Activated naive CD4-positive, alpha-beta T cell treated with anti-CD3 and anti-CD28 coated beads, Interleukin-2, amount 10 ng/mL, durations not matched to agents 7 days and 5 days (primary cell): Measurements from ENCODE around the gene CPA3.

ENCODE experiments used
- CTCF ChIA-PET: fragments of 350-600 bp; sonication (Branson Sonifier 250); formaldehyde crosslinking; loops from one replicate; lab custom pipeline; 2021; ENCODE audit warnings: antibody characterized with exemption; lab: Charles Lee
- DNase-seq: peaks from one replicate; pipeline ENCODE4 v3.0.0-alpha.2; 2020
- H3K27ac Mint-ChIP-seq: one replicate; pipeline ENCODE4 v1.8.0; 2021; ENCODE audit warnings: mild to moderate bottlenecking, moderate library complexity, mixed read lengths
- H3K27me3 Mint-ChIP-seq: one replicate; pipeline ENCODE4 v1.8.0; 2021; ENCODE audit warnings: mild to moderate bottlenecking, mixed read lengths
- H3K36me3 Mint-ChIP-seq: one replicate; pipeline ENCODE4 v1.8.0; 2021; ENCODE audit warnings: mixed read lengths
- H3K4me1 Mint-ChIP-seq: one replicate; pipeline ENCODE4 v1.8.0; 2021; ENCODE audit warnings: mixed read lengths
- H3K4me3 Mint-ChIP-seq: one replicate; pipeline ENCODE4 v1.8.0; 2021; ENCODE audit warnings: mild to moderate bottlenecking, moderate library complexity, mixed read lengths
- H3K9me3 Mint-ChIP-seq: one replicate; pipeline ENCODE4 v1.8.0; 2021; ENCODE audit warnings: mixed read lengths

CPA3 gene

GRCh38 chr3:148914936-148915690 lies 50.0 kb downstream of the CPA3 start:
- no peak overlapping the region for H3K4me3 Mint-ChIP-seq
- CTCF ChIA-PET: no interaction called here
- no peak overlapping the region for H3K27ac Mint-ChIP-seq

GRCh38 chr3:148916132-148916531 lies 51.0 kb downstream of the CPA3 start:
- no peak overlapping the region for H3K27ac Mint-ChIP-seq
- H3K9me3 Mint-ChIP-seq: no peaks in the 10 kb centered on the region
- CTCF ChIA-PET: no interaction called here
- no peaks in the 10 kb centered on the region for H3K36me3 Mint-ChIP-seq
- peaks cover 4% of the 10 kb centered on the region for H3K27me3 Mint-ChIP-seq
- no peaks in the 10 kb centered on the region for H3K4me1 Mint-ChIP-seq
- H3K4me3 Mint-ChIP-seq: no peak overlapping the region
- DNase-seq: no peak

More at GRCh38 chr3:148914936-148915690, 50.0 kb downstream of the CPA3 start:
- peaks cover 4% of the 10 kb centered on the region for H3K27me3 Mint-ChIP-seq
- H3K9me3 Mint-ChIP-seq: no peaks in the 10 kb centered on the region
- DNase-seq: no peak
- no peaks in the 10 kb centered on the region for H3K36me3 Mint-ChIP-seq
- H3K4me1 Mint-ChIP-seq: no peaks in the 10 kb centered on the region

- Mint-ChIP-seq H3K4me3 (no peak overlapping the region), H3K9me3 (no peaks in the 10 kb centered on the region), H3K36me3 (no peaks in the 10 kb centered on the region), H3K27ac (no peak overlapping the region), H3K4me1 (no peaks in the 10 kb centered on the region), H3K27me3 (no peaks in the 10 kb centered on the region)
- CTCF ChIA-PET: no interaction called here
- DNase-seq: no peak
Measured at GRCh38 chr3:148922467-148922866, 57.4 kb downstream of the CPA3 start.

- no peak overlapping the region for H3K4me3 Mint-ChIP-seq
- no peaks in the 10 kb centered on the region for H3K27me3 Mint-ChIP-seq
- H3K9me3 Mint-ChIP-seq: no peaks in the 10 kb centered on the region
- DNase-seq: no peak
- H3K36me3 Mint-ChIP-seq: no peaks in the 10 kb centered on the region
- CTCF ChIA-PET: no interaction called here
- no peak overlapping the region for H3K27ac Mint-ChIP-seq
- no peaks in the 10 kb centered on the region for H3K4me1 Mint-ChIP-seq
Measured at GRCh38 chr3:148923592-148923991, 58.5 kb downstream of the CPA3 start.

- Mint-ChIP-seq H3K4me1 (no peaks in the 10 kb centered on the region), H3K4me3 (no peak overlapping the region), H3K27me3 (no peaks in the 10 kb centered on the region), H3K27ac (no peak overlapping the region), H3K36me3 (no peaks in the 10 kb centered on the region), H3K9me3 (no peaks in the 10 kb centered on the region)
- CTCF ChIA-PET: no interaction called here
- DNase-seq: no peak
Measured at GRCh38 chr3:148924562-148924961, 59.5 kb downstream of the CPA3 start.

- Mint-ChIP-seq H3K9me3 (no peaks in the 10 kb centered on the region), H3K27ac (no peak overlapping the region), H3K27me3 (no peaks in the 10 kb centered on the region), H3K4me1 (no peaks in the 10 kb centered on the region), H3K36me3 (no peaks in the 10 kb centered on the region), H3K4me3 (no peak overlapping the region)
- CTCF ChIA-PET: no interaction called here
- DNase-seq: no peak
Measured at GRCh38 chr3:148925845-148926244, 60.7 kb downstream of the CPA3 start.

GRCh38 chr3:148930752-148931151 lies 65.7 kb downstream of the CPA3 start:
- CTCF ChIA-PET: no interaction called here
- H3K27ac Mint-ChIP-seq: no peak overlapping the region
- DNase-seq: no peak
- H3K36me3 Mint-ChIP-seq: no peaks in the 10 kb centered on the region
- H3K9me3 Mint-ChIP-seq: no peaks in the 10 kb centered on the region
- H3K27me3 Mint-ChIP-seq: peaks cover 9% of the 10 kb centered on the region
- H3K4me3 Mint-ChIP-seq: no peak overlapping the region
- no peaks in the 10 kb centered on the region for H3K4me1 Mint-ChIP-seq

GRCh38 chr3:148931574-148931973 lies 66.5 kb downstream of the CPA3 start:
- H3K27ac Mint-ChIP-seq: no peak overlapping the region
- CTCF ChIA-PET: no interaction called here
- no peaks in the 10 kb centered on the region for H3K36me3 Mint-ChIP-seq
- no peaks in the 10 kb centered on the region for H3K4me1 Mint-ChIP-seq
- no peaks in the 10 kb centered on the region for H3K9me3 Mint-ChIP-seq
- peaks cover 13% of the 10 kb centered on the region for H3K27me3 Mint-ChIP-seq
- no peak for DNase-seq
- H3K4me3 Mint-ChIP-seq: no peak overlapping the region

- Mint-ChIP-seq H3K36me3 (no peaks in the 10 kb centered on the region), H3K9me3 (no peaks in the 10 kb centered on the region), H3K4me1 (no peaks in the 10 kb centered on the region), H3K27me3 (peaks cover 20% of the 10 kb centered on the region), H3K4me3 (no peak overlapping the region), H3K27ac (no peak overlapping the region)
- DNase-seq: no peak
- CTCF ChIA-PET: no interaction called here
Measured at GRCh38 chr3:148932972-148933371, 67.9 kb downstream of the CPA3 start.

GRCh38 chr3:148937467-148938255 lies 72.6 kb downstream of the CPA3 start:
- Mint-ChIP-seq H3K9me3 (no peaks in the 10 kb centered on the region), H3K4me3 (no peak overlapping the region), H3K27ac (no peak overlapping the region), H3K27me3 (peaks cover 34% of the 10 kb centered on the region), H3K4me1 (no peaks in the 10 kb centered on the region), H3K36me3 (no peaks in the 10 kb centered on the region)
- DNase-seq: no peak
- CTCF ChIA-PET: no interaction called here

GRCh38 chr3:148938306-148938705 lies 73.2 kb downstream of the CPA3 start:
- Mint-ChIP-seq H3K9me3 (no peaks in the 10 kb centered on the region), H3K27me3 (peaks cover 34% of the 10 kb centered on the region), H3K4me1 (no peaks in the 10 kb centered on the region), H3K4me3 (no peak overlapping the region), H3K27ac (no peak overlapping the region), H3K36me3 (no peaks in the 10 kb centered on the region)
- CTCF ChIA-PET: no interaction called here
- no peak for DNase-seq

GRCh38 chr3:148938936-148939335 lies 73.8 kb downstream of the CPA3 start:
- CTCF ChIA-PET: no interaction called here
- no peak for DNase-seq
- no peak overlapping the region for H3K27ac Mint-ChIP-seq
- no peak overlapping the region for H3K4me3 Mint-ChIP-seq
- H3K27me3 Mint-ChIP-seq: peaks cover 32% of the 10 kb centered on the region
- H3K4me1 Mint-ChIP-seq: no peaks in the 10 kb centered on the region
- H3K36me3 Mint-ChIP-seq: no peaks in the 10 kb centered on the region
- H3K9me3 Mint-ChIP-seq: no peaks in the 10 kb centered on the region

- Mint-ChIP-seq H3K9me3 (no peaks in the 10 kb centered on the region), H3K27ac (no peak overlapping the region), H3K27me3 (peaks cover 28% of the 10 kb centered on the region), H3K4me1 (no peaks in the 10 kb centered on the region), H3K36me3 (no peaks in the 10 kb centered on the region), H3K4me3 (no peak overlapping the region)
- DNase-seq: no peak
- CTCF ChIA-PET: interaction anchor here (8.8 kb wide), 1 partner anchor 80 kb away, joined by 83 read pairs; no protein-coding TSS in a partner anchor
Measured at GRCh38 chr3:148940983-148941382, 75.9 kb downstream of the CPA3 start.

- Mint-ChIP-seq H3K36me3 (no peaks in the 10 kb centered on the region), H3K4me1 (peaks cover 4% of the 10 kb centered on the region), H3K27ac (no peak overlapping the region), H3K27me3 (peaks cover 26% of the 10 kb centered on the region), H3K9me3 (no peaks in the 10 kb centered on the region), H3K4me3 (no peak overlapping the region)
- CTCF ChIA-PET: interaction anchor here (0.7 to 8.8 kb wide), 5 partner anchors 10 to 1156 kb away, joined by 3 to 83 read pairs (median 3); no protein-coding TSS in a partner anchor
- no peak for DNase-seq
Measured at GRCh38 chr3:148943506-148944205, 78.6 kb downstream of the CPA3 start.
